Measurements from ENCODE around the gene LAMA3.

DNA sequence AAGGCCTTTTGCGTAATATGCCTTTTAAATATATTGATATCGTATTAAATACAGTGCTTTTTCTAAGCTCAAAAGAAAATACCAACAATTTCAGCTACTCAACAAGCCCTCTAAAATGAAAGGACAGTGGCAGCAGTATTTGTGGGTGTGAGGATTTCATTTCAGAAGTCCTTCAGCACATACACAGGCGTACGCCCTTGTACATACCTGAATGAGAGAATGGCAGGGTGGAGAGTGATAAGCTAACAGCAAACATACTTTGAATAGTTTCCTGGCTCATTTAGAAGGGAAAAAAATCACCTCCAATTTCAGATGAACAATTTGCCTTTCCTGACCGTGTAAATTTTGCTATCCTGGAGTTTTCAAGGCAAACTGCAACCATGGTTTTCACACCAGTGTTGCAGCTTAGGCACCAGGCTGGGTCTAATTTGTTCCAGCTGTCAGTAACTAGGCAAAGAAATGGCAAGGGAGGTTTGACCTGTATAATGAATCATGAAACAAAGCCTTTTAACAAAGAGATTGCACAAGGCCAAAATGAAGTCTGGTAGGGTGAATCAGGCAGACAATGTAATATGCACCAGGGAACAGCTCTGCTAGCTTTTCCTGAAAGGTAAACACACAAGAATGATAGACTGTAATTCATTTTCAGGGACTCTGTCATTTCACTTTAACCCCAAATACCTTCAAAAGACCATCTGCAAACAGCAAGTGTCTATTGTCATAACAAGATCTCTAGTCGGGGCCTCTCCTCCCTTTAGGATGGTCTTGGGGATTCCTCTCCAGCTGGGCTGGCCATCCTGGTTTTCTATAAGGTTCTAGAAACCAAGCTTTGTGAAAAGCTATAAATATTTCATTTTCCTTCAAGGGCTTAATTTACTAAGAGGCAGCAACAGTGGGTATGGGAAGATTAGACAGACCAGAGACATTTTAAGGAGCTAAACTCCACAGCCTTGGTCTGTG lies 38.0 kb upstream of the LAMA3 start:
- no peak for TF ChIP-seq EZH2 (IDR thresholded peaks at IDR 0.05)
- no peak for TF ChIP-seq POLR2A (IDR thresholded peaks at IDR 0.05; ENCODE audit: borderline replicate concordance, extremely low read depth, insufficient read depth, insufficient read length)
- TF ChIP-seq, protein P1, sequence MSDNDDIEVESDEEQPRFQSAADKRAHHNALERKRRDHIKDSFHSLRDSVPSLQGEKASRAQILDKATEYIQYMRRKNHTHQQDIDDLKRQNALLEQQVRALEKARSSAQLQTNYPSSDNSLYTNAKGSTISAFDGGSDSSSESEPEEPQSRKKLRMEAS (IDR thresholded peaks at IDR 0.05) = no peak
- no peak for TF ChIP-seq TCF7L2 (IDR thresholded peaks at IDR 0.05; ENCODE audit: borderline replicate concordance, extremely low read depth, insufficient read depth, insufficient read length)
- no peak for TF ChIP-seq POLR2AphosphoS5 (IDR thresholded peaks at IDR 0.05; ENCODE audit: low read depth, low read length)
- TF ChIP-seq, protein P2, sequence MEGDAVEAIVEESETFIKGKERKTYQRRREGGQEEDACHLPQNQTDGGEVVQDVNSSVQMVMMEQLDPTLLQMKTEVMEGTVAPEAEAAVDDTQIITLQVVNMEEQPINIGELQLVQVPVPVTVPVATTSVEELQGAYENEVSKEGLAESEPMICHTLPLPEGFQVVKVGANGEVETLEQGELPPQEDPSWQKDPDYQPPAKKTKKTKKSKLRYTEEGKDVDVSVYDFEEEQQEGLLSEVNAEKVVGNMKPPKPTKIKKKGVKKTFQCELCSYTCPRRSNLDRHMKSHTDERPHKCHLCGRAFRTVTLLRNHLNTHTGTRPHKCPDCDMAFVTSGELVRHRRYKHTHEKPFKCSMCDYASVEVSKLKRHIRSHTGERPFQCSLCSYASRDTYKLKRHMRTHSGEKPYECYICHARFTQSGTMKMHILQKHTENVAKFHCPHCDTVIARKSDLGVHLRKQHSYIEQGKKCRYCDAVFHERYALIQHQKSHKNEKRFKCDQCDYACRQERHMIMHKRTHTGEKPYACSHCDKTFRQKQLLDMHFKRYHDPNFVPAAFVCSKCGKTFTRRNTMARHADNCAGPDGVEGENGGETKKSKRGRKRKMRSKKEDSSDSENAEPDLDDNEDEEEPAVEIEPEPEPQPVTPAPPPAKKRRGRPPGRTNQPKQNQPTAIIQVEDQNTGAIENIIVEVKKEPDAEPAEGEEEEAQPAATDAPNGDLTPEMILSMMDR (IDR thresholded peaks at IDR 0.05 in 2 of 3, conservative IDR thresholded peaks at IDR 0.05 in 1 of 3; ENCODE audit: borderline replicate concordance in 1 of 3, insufficient read depth in 1 of 3, low read depth in 2 of 3, low read length in 2 of 3) = no peak
- TF ChIP-seq RAD21 (IDR thresholded peaks at IDR 0.05; ENCODE audit: low read depth) = no peak
- TF ChIP-seq, protein P3, sequence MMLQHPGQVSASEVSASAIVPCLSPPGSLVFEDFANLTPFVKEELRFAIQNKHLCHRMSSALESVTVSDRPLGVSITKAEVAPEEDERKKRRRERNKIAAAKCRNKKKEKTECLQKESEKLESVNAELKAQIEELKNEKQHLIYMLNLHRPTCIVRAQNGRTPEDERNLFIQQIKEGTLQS (IDR thresholded peaks at IDR 0.05) = no peak
- TF ChIP-seq, protein P4, sequence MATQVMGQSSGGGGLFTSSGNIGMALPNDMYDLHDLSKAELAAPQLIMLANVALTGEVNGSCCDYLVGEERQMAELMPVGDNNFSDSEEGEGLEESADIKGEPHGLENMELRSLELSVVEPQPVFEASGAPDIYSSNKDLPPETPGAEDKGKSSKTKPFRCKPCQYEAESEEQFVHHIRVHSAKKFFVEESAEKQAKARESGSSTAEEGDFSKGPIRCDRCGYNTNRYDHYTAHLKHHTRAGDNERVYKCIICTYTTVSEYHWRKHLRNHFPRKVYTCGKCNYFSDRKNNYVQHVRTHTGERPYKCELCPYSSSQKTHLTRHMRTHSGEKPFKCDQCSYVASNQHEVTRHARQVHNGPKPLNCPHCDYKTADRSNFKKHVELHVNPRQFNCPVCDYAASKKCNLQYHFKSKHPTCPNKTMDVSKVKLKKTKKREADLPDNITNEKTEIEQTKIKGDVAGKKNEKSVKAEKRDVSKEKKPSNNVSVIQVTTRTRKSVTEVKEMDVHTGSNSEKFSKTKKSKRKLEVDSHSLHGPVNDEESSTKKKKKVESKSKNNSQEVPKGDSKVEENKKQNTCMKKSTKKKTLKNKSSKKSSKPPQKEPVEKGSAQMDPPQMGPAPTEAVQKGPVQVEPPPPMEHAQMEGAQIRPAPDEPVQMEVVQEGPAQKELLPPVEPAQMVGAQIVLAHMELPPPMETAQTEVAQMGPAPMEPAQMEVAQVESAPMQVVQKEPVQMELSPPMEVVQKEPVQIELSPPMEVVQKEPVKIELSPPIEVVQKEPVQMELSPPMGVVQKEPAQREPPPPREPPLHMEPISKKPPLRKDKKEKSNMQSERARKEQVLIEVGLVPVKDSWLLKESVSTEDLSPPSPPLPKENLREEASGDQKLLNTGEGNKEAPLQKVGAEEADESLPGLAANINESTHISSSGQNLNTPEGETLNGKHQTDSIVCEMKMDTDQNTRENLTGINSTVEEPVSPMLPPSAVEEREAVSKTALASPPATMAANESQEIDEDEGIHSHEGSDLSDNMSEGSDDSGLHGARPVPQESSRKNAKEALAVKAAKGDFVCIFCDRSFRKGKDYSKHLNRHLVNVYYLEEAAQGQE (IDR thresholded peaks at IDR 0.05; ENCODE audit: low read depth) = no peak

Measured in HCT116 (cell line).